Spleen (tissue), 11 donors: Measurements from ENCODE around the gene C1GALT1. TPM values are rescaled to one million over a fixed set of nuclear protein-coding genes. Genes with fewer than 3 reads are reported as not detected.
A peak's percentile ranks its signal among the peaks of the same experiment; 100 is the strongest.
"Not testable (repeated sequence)": the region's sequence is repeated elsewhere in the genome, so short reads cannot be mapped to it uniquely, and the experiment has no call there.

Experiments
- DNase-seq: peaks from one replicate; pipeline ENCODE4 v3.0.0-alpha.2; 2020
- H3K27ac ChIP-seq, 8 donors: fragments of 200-600 bp; sonication (generic) in 7 of 8; 1 replicate in 4 of 8; 2 replicates in 4 of 8; pipeline versions ENCODE4 v1.5.0 to v1.8.0; 2016 to 2021; ENCODE audit warnings: inconsistent platforms in 4 of 8, mild to moderate bottlenecking in 4 of 8, moderate library complexity in 1 of 8
- H3K27me3 ChIP-seq, 7 donors: fragments of 200-600 bp; sonication (generic) in 6 of 7; replicated peaks in 1 of 7; 1 replicate in 4 of 7; 2 replicates in 3 of 7; pipeline versions ENCODE4 v1.5.0 to v1.8.0; 2016 to 2021; ENCODE audit warnings: inconsistent platforms in 3 of 7, mild to moderate bottlenecking in 1 of 7
- H3K36me3 ChIP-seq, 6 donors: fragments of 200-600 bp; sonication (generic) in 5 of 6; 1 replicate in 4 of 6; 2 replicates in 2 of 6; pipeline versions ENCODE4 v1.5.0 to v1.8.0; 2016 to 2021; ENCODE audit warnings: inconsistent platforms in 2 of 6
- H3K4me1 ChIP-seq, 6 donors: fragments of 200-600 bp; sonication (generic) in 5 of 6; 1 replicate in 3 of 6; 2 replicates in 3 of 6; pipeline versions ENCODE4 v1.5.0 to v1.8.0; 2016 to 2021; ENCODE audit warnings: inconsistent platforms in 3 of 6
- H3K4me3 ChIP-seq, 8 donors: fragments of 200-600 bp; sonication (generic) in 7 of 8; 1 replicate in 4 of 8; 2 replicates in 4 of 8; pipeline versions ENCODE4 v1.5.0 to v1.8.0; 2016 to 2021; ENCODE audit warnings: inconsistent platforms in 4 of 8, mild to moderate bottlenecking in 4 of 8, moderate library complexity in 2 of 8
- H3K9me3 ChIP-seq, 8 donors: fragments of 200-600 bp; sonication (generic) in 7 of 8; 1 replicate in 4 of 8; 2 replicates in 4 of 8; pipeline versions ENCODE4 v1.5.0 to v1.8.0; 2016 to 2021; ENCODE audit warnings: inconsistent platforms in 4 of 8
- CTCF ChIP-seq, 11 experiments: fragments of 200-600 bp in 7 of 11; fragments of 450-650 bp in 4 of 11; sonication (generic) in 4 of 11; IDR thresholded peaks in 8 of 11; conservative IDR thresholded peaks in 3 of 11; 1 replicate in 7 of 11; 2 replicates in 4 of 11; pipeline versions ENCODE4 v1.4.0 to v1.8.0; 2016 to 2021; ENCODE audit warnings: antibody characterized with exemption in 11 of 11, inconsistent platforms in 4 of 11, mild to moderate bottlenecking in 1 of 11
- POLR2A ChIP-seq, 3 donors: fragments of 450-650 bp; IDR thresholded peaks; one replicate each; pipeline ENCODE4 v1.5.1; 2017; ENCODE audit warnings: antibody characterized with exemption in 3 of 3, mild to moderate bottlenecking in 1 of 3
- POLR2AphosphoS5 ChIP-seq, 3 donors: sonication (generic); formaldehyde crosslinking; IDR thresholded peaks; one replicate each; pipeline ENCODE4 v1.5.1; 2017; ENCODE audit warnings: antibody characterized with exemption in 3 of 3
- WGBS, 5 donors: extraction: QIAGEN DNeasy Blood & Tissue Kit in 3 of 5; methylation state at CpG; one replicate each; pipeline versions ENCODE4 v1.1.5 to v1.1.7; 2013 to 2018; 5-methylcytosine and 5-hydroxymethylcytosine counted together
- intact Hi-C: fragments of 100-400 bp; cut with DNase I; formaldehyde crosslinking; loops from one replicate; pipeline ENCODE4 v1.15.0; 2023; ENCODE audit warnings: low total_unique reads
- polyA plus RNA-seq, 3 donors: library from polyadenylated mRNA; stranded (reverse); fragments of 200-250 nt; gene quantifications; one replicate each; pipeline ENCODE4 v1.2.1, GENCODE V29; 2013
- total RNA-seq, 7 donors: library from RNA; depleted of rRNA in 3 of 7; stranded (reverse); fragments of >200 nt in 3 of 7; fragmentation: NEBNext Ultra II Directional in 4 of 7; extraction: Animal tissue kit (Norgen Biotek cat#: 25700) in 4 of 7; gene quantifications; one replicate each; pipeline versions ENCODE4 v1.1.0 to v1.2.1, GENCODE V29; 2016 to 2021
- donor health status: healthy with polysubstance abuse.
- donor health status: DM: no; HTN: no; CAD: no; lungs with moderate emphysema.
- donor health status: DM: no; HTN: no; CAD: no.
- donor health status: Bipolar disorder and iron deficiency.
- donor health status: healthy.
- donor health status: DM: no; HTN: no; CAD: no.
- donor health status: DM: yes; HTN: yes; CAD: no.

C1GALT1 gene
- total and polyA plus RNA-seq, 10 donors, result 6.9 to 61.2 (median 40.0) TPM

- Histone ChIP-seq H3K36me3 (peaks cover 0 to 64% (median 19%) of the 10 kb centered on the region in 6 donors), H3K27ac (peak overlapping the region in 1 of 8 donors; percentile 5), H3K27me3 (no peaks in the 10 kb centered on the region), H3K4me1 (peaks cover 7 to 23% (median 19%) of the 10 kb centered on the region in 6 donors), H3K9me3 (no peaks in the 10 kb centered on the region), H3K4me3 (no peak overlapping the region)
- intact Hi-C loops, result loop anchor here (10.0 kb wide), 1 partner anchor 58 kb away; the partner anchor contains the start of gene C1GALT1
- WGBS, 5 donors, result 64 to 85% (median 78%) methylated on average over 3 of the region's 3 CpGs
- DNase-seq, result no peak
- TF ChIP-seq CTCF (IDR thresholded peaks at IDR 0.05 in 8 of 11, conservative IDR thresholded peaks at IDR 0.05 in 3 of 11) (no peak), POLR2A (IDR thresholded peaks at IDR 0.05) (no peak), POLR2AphosphoS5 (IDR thresholded peaks at IDR 0.05) (no peak)
Observed at GRCh38 chr7:7242899-7243298, 60.6 kb downstream of the C1GALT1 start.

- not testable (repeated sequence) for H3K4me3 ChIP-seq, H3K27me3 ChIP-seq, H3K9me3 ChIP-seq, DNase-seq, H3K27ac ChIP-seq
- peaks cover 7 to 46% (median 40%) of the 10 kb centered on the region in 6 donors for H3K4me1 ChIP-seq
- WGBS, 5 donors, result 95 to 99% (median 96%) methylated on average over 13 of the region's 13 CpGs
- intact Hi-C loops, result loop anchor here (10.0 kb wide), 1 partner anchor 60 kb away; the partner anchor contains the start of gene C1GALT1
- H3K36me3 ChIP-seq, result peaks cover 0 to 41% (median 8%) of the 10 kb centered on the region in 6 donors
Observed at GRCh38 chr7:7245233-7245632, 62.9 kb downstream of the C1GALT1 start.

- no peak overlapping the region for H3K27ac ChIP-seq
- H3K4me1 ChIP-seq, result peaks cover 7 to 56% (median 47%) of the 10 kb centered on the region in 6 donors
- no peaks in the 10 kb centered on the region for H3K27me3 ChIP-seq
- no peak for TF ChIP-seq POLR2AphosphoS5 (IDR thresholded peaks at IDR 0.05)
- no peak for TF ChIP-seq CTCF (IDR thresholded peaks at IDR 0.05 in 8 of 11, conservative IDR thresholded peaks at IDR 0.05 in 3 of 11)
- TF ChIP-seq POLR2A (IDR thresholded peaks at IDR 0.05), result no peak
- WGBS, 5 donors, result 92 to 95% (median 94%) methylated on average over 3 of the region's 3 CpGs
- DNase-seq, result no peak
- H3K36me3 ChIP-seq, result peaks cover 0 to 31% (median 8%) of the 10 kb centered on the region in 6 donors
- H3K4me3 ChIP-seq, result no peak overlapping the region
- H3K9me3 ChIP-seq, result no peaks in the 10 kb centered on the region
- intact Hi-C loops, result loop anchor here (10.0 kb wide), 1 partner anchor 61 kb away; the partner anchor contains the start of gene C1GALT1
Observed at GRCh38 chr7:7246223-7246622, 63.9 kb downstream of the C1GALT1 start.

GRCh38 chr7:7247658-7248057 lies 65.3 kb downstream of the C1GALT1 start:
- peak overlapping the region in 6 of 8 donors; percentile 0 to 57 (median 37) for H3K27ac ChIP-seq
- peak overlapping the region in 3 of 8 donors; percentile 2 to 21 (median 20) for H3K4me3 ChIP-seq
- WGBS, 5 donors, result 7 to 26% (median 11%) methylated on average over 1 of the region's 1 CpG

More at GRCh38 chr7:7247658-7248057, 65.3 kb downstream of the C1GALT1 start:
- Histone ChIP-seq H3K4me1 (peaks cover 7 to 70% (median 55%) of the 10 kb centered on the region in 6 donors), H3K36me3 (peaks cover 0 to 26% (median 8%) of the 10 kb centered on the region in 6 donors), H3K27me3 (no peaks in the 10 kb centered on the region), H3K9me3 (no peaks in the 10 kb centered on the region)
- TF ChIP-seq POLR2AphosphoS5 (IDR thresholded peaks at IDR 0.05) (no peak), POLR2A (IDR thresholded peaks at IDR 0.05) (no peak), CTCF (IDR thresholded peaks at IDR 0.05 in 8 of 11, conservative IDR thresholded peaks at IDR 0.05 in 3 of 11) (no peak)
- no peak for DNase-seq
- intact Hi-C loops, result loop anchor here (10.0 kb wide), 1 partner anchor 63 kb away; the partner anchor contains the start of gene C1GALT1
